HG02943 (cell line): ENCODE data around the gene DENND1A.
"Not testable (repeated sequence)": the region's sequence is repeated elsewhere in the genome, so short reads cannot be mapped to it uniquely, and the experiment has no call there.

Experiments
- ATAC-seq: cut with Tn5 transposase; IDR thresholded peaks from one replicate; pipeline ENCODE4 v1.9.1; 2021; ENCODE audit warnings: mild to moderate bottlenecking, low read depth, moderate library complexity; ENCODE audit not compliant: unreplicated experiment

The DENND1A gene

GRCh38 chr9:123947326-123947725, 17.4 kb upstream of the DENND1A start:
- no peak for ATAC-seq

DNA sequence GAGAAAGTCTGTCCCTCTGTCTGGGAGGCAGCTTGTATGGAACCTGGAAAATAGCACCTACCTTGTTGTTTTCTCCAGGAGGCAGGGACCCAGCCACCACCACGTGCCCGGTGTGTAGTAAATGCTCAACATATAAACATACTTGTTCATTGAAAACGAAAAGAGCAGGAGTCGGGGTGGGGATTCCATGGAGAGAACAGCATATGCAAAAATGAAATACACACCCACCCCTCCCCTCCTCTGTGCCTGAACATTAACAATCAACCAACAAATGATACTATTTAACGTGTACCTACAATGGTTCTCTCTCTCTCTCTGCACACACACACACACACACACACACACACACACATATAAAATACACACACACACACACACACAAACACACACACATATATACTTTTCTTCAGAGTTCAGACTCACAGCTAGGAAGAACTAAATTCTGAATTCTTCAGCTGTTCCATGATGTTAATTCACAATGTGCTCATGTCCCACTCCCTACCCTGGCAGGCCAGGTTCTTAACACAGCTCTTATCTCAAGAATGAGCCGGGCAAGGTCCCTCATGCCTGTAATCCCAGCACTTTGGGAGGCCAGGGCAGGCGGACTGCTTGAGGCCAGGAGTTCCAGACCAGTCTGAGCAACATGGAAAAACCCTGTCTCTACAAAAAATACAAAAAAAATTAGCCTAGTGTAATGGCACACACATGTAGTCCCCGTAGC, 16.3 kb upstream of the DENND1A start:
- ATAC-seq, result no peak

DNA sequence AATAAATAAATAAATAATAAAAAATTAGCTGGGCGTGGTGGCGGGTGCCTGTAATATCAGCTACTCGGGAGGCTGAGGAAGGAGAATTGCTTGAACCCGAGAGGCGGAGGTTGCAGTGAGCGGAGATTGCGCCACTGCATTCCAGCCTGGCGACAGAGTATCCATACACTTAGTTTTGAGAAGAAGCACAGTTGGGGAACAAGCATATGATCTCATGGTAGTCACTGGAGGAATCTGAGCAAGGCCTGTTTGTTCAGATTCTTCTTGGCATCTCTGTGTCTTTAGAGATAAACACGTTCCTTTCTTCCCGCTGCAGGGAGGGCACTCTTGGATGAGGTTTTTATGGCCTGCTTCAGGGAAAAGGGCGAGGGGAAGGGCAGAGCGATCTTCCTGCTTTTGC, 15.6 kb upstream of the DENND1A start:
- no peak for ATAC-seq

GRCh38 chr9:123944464-123944863, 14.5 kb upstream of the DENND1A start:
- not testable (repeated sequence) for ATAC-seq

DNA sequence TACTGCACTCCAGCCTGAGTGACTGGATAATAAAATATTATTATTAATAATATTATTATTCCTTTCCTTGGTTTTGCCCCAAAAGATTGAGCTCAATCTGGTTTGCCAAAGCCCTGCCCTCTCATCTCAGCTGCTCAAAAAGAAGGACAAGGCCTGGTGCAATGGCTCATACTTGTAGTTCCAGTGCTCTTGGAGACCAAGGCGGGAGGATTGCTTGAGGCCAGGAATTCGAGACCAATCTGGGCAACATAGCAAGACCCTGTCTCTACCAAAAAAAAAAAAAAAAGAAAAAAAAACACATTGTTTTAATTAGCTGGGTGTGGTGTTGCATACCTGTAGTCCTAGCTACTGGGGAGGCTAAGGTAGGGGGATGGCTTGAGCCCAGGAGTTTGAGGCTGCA, 13.7 kb upstream of the DENND1A start:
- no peak for ATAC-seq

DNA sequence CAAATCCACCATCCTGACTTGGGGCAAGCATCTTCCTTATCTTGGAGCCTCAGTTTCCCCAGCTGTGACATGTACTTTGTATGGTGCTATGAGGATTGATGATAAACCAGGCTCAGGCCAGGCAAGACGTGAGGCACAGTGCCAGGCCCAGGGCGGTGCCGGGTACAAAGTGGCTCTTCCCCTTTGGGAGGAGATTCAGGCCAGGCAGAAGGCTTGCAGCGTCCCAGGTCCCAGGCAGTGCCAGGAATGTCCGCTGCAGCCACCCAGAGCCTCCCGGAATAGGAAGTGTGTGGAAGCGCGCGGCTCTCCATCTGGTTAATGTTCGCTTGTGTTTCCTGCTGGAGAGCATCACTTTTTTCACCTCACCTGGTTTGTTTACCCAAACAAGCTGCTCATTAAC, 12.6 kb upstream of the DENND1A start:
- ATAC-seq, result no peak

DNA sequence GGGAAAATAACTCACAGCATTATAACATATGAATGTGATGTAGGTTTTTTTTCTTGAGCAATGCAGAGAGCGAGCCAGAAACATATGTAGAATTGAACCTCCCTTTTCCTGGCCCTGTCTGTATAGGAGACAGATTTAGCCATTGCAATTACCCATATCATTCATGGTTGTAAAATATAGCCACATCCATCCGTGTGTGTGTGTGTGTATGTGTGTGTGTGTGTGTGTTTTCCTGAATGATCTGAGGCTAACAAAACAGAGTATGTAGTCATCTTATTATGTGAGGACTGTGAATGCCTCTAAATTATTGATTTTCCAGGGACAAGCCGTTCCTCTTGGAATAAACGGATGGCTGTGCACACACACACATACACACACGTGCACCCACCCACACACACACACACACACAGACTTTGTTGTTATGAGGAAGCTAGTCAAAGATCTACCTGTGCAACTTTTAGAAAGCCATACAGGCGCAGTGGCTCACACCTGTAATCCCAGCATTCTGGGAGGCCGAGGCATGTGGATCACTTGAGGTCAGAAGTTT, 11.7 kb upstream of the DENND1A start:
- ATAC-seq, result no peak

DNA sequence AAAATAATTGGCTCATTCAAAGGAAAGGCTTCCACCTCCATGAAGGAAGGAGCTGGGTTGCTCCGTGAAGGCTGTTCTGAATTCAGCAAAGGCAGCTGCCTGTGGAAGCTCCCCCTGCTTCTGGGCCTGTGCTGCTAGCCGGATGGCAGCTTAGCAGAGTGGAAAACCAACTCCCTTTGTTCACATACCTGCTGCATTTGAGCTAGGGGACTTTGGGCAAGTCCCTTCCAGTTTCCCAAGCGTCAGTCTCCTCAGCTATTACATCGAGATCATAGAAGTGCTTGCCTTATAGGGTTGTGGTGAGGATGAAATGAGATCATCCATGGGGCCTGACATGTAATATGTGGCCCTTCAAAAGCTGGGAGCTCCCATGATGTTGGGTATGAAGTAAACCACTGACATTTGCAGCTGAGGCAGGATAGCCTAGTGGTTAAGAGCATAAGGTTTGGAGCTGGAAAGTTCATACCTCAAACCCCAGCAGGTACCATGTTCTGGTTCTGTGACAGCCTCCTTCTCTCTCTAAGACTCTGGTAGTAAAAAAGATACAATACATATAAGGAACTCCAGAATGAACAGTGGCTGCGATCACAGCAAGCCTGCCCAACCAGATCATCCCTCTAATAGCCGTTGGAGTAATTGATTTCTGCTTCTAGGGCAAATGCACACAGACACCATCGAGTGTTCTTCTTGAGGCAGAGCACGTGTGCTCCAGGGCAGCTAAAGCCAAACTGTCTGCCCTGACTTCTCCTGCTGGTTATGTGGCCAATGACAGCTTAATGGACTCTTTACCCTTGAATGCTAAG, 11.0 kb upstream of the DENND1A start:
- no peak for ATAC-seq

DNA sequence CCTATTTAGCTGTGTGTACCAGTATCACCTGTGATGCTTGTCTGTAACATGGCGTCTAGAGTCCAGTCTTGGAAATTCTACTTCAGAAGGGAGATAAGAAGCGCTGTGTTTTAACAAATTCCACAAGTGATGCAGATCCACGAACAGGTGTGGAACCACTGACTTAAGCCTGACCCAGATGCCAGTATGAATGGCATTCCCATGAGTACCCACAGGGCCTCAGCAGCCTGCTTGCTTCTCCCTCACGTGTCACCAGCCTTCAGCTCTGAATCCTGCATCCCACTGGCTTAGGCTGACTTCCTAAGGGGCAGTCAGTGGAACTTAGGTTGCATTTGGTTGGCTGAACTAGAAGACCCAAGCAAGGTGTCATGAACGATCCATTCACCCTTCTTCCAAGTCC, 8.5 kb upstream of the DENND1A start:
- no peak for ATAC-seq

DNA sequence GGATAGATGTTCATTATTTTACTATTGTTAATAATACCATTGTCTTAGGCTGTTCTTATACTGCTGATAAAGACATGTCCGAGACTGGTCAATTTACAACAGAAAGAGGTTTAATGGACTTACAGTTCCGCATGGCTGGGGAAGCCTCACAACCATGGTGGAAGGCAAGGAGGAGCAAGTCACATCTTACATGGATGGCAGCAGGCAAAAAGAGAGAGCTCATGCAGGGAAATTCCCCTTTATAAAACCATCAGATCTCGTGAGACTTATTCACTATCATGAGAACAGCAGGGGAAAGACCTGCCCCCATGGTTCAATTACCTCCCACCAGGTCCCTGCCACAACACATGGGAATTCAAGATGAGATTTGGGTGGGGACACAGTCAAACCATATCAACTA, 6.6 kb upstream of the DENND1A start:
- not testable (repeated sequence) for ATAC-seq

DNA sequence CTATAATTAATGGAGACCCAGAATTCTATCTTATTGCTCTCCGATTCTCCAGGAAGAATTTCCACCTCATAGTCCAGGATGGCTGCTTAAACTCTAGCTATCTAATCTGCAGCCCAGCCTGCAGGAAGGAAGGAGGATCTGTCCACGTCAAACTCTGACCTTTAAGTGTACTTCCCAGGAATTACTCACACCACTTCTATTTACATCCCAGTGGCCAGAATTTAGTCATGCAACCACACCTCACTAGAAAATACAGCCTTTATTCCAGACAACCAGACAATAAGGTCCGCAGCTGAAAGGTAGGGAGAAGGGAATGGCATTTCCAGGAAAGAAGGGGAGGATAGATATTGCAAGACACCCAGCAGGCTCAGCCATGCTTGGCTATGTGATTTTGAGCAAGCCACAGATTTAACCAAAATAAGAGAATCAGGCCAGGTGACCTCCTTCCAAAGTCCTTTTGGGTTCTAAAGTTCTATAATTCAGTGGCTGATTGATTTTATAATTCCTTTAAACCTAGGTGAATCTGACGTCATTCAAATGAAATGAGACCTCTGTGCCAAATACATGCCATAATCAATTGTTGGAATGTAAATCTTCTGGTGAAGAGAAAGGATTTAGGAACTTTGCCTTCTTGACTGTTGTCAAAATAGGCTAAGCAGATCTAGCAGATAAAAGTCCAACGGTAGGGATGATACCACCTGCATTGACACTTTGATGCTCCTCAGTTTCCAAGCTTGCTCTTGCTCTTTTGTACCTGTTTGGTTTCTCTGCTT, 3.7 kb upstream of the DENND1A start:
- ATAC-seq, result no peak

GRCh38 chr9:123929177-123929869, 603 bp downstream of the DENND1A start:
- peak; percentile 15 for ATAC-seq

GRCh38 chr9:123928533-123929176, 1.3 kb downstream of the DENND1A start:
- ATAC-seq, result peak; percentile 9

GRCh38 chr9:123927625-123928532, 2.0 kb downstream of the DENND1A start:
- no peak for ATAC-seq

GRCh38 chr9:123926941-123927340, 3.0 kb downstream of the DENND1A start:
- ATAC-seq, result no peak

GRCh38 chr9:123925819-123926218, 4.1 kb downstream of the DENND1A start:
- ATAC-seq, result no peak

- ATAC-seq, result no peak
Measured at GRCh38 chr9:123925161-123925560, 4.8 kb downstream of the DENND1A start.

DNA sequence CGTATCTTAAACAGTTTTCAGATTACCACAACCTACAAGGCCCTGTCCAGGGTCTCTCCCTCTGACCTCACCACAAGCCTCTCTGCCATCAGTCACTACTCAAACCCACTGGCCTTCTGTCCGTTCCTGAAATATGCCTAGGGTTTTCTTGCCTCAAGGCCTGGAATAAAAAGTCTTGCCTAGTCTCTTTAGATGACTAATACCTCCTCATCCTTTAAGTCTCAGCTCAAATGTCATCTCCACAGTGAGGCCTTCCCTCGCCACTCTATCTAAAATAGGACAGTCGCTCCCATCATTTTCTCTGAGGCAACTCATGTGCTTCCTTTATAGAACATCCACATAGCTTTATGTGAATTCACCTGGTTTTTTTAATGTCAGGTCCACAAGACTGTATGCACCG, 5.2 kb downstream of the DENND1A start:
- no peak for ATAC-seq

DNA sequence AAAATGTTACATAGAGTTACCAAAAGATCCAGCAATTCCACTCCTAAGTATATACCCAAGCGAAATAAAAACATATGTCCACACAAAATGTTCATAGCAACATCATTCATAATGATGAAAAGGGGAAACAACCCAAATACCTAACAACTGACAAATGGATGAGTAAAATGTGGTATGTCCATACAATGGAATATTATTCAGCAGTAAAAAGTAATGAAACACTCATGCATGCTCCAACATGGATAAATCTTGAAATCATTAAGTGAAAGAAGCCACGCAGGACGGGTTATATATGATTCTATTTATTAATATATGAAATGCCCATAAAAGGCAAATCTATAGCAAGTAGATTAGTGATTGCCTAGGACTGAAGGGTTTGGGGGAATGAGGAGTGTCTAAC, 6.0 kb downstream of the DENND1A start:
- ATAC-seq, result no peak
